ENCODE measurements around the gene SCN1B.

DNA sequence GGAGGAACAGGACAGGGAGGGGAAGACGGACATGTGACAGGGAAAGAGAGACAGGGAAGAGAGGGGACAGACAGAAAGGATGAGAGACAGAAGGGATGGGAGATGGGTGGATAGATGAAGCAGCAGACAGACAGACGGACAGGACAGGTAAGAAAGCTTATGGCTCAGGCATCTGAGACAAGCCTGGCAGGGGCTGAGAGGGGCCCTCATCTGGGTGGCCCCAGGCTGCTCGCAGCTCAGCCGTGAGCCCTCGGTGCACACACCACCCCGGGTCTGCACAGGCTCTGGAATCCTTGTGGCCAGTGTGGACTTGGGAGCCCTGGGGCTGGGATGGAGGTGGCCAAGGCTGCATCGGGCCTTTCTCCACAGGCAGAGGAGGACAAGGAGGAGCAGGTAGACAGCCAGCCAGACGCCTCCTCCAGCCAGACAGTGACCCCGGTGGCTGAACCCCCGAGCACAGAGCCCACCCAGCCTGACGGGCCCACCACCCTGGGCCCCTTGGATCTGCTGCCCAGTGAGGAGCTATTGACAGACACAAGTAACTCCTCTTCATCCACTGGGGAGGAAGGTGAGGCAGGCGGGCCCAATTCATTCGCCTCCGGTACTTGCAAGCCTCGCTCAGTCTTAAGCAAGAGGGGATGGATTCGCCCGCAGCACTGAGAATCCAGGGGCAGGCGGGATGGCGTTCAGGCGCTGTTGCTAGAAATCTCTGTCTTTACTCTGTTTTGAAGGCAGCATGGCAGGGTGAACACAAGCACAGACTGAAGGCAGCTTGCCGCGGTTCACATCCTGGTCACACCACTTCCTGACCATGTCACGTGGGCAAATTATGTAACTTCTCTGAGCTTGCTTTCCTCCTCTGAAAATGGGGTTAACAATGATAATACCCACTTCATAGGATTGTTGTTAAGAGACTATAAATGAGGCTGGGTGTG, 16.2 kb upstream of the SCN1B start:
- TF ChIP-seq ZBTB21 (tag by site-specific recombination; IDR thresholded peaks at IDR 0.05) (no peak), ZNF610 (tag by site-specific recombination; IDR thresholded peaks at IDR 0.05; ENCODE audit: borderline replicate concordance) (no peak), ZNF561 (tag by site-specific recombination; IDR thresholded peaks at IDR 0.05; ENCODE audit: borderline replicate concordance) (no peak), ZNF121 (tag by site-specific recombination; IDR thresholded peaks at IDR 0.05) (no peak), ZNF132 (tag by site-specific recombination; IDR thresholded peaks at IDR 0.05; ENCODE audit: borderline replicate concordance) (no peak), HOXC10 (CRISPR knock-in tag; IDR thresholded peaks at IDR 0.05) (no peak)
- TF ChIP-seq, protein P1, sequence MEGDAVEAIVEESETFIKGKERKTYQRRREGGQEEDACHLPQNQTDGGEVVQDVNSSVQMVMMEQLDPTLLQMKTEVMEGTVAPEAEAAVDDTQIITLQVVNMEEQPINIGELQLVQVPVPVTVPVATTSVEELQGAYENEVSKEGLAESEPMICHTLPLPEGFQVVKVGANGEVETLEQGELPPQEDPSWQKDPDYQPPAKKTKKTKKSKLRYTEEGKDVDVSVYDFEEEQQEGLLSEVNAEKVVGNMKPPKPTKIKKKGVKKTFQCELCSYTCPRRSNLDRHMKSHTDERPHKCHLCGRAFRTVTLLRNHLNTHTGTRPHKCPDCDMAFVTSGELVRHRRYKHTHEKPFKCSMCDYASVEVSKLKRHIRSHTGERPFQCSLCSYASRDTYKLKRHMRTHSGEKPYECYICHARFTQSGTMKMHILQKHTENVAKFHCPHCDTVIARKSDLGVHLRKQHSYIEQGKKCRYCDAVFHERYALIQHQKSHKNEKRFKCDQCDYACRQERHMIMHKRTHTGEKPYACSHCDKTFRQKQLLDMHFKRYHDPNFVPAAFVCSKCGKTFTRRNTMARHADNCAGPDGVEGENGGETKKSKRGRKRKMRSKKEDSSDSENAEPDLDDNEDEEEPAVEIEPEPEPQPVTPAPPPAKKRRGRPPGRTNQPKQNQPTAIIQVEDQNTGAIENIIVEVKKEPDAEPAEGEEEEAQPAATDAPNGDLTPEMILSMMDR (tag by site-specific recombination; IDR thresholded peaks at IDR 0.05): no peak
- TF ChIP-seq, protein P2, sequence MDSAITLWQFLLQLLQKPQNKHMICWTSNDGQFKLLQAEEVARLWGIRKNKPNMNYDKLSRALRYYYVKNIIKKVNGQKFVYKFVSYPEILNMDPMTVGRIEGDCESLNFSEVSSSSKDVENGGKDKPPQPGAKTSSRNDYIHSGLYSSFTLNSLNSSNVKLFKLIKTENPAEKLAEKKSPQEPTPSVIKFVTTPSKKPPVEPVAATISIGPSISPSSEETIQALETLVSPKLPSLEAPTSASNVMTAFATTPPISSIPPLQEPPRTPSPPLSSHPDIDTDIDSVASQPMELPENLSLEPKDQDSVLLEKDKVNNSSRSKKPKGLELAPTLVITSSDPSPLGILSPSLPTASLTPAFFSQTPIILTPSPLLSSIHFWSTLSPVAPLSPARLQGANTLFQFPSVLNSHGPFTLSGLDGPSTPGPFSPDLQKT (IDR thresholded peaks at IDR 0.05; ENCODE audit: borderline replicate concordance, low read depth, low read length): no peak
- TF ChIP-seq, protein P3, sequence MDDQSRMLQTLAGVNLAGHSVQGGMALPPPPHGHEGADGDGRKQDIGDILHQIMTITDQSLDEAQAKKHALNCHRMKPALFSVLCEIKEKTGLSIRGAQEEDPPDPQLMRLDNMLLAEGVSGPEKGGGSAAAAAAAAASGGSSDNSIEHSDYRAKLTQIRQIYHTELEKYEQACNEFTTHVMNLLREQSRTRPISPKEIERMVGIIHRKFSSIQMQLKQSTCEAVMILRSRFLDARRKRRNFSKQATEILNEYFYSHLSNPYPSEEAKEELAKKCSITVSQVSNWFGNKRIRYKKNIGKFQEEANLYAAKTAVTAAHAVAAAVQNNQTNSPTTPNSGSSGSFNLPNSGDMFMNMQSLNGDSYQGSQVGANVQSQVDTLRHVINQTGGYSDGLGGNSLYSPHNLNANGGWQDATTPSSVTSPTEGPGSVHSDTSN (CRISPR knock-in tag; IDR thresholded peaks at IDR 0.05): no peak

Measured in HEK293 (cell line).